SH-SY5Y (cell line): Measurements from ENCODE around the gene RFX5.

Experiments
- GATA2 ChIP-seq: IDR thresholded peaks from 2 replicates; pipeline ENCODE4 v1.6.1; 2011; ENCODE audit warnings: mild to moderate bottlenecking, low read depth, low read length
- GATA3 ChIP-seq: IDR thresholded peaks from 2 replicates; pipeline ENCODE4 v1.6.1; 2011; ENCODE audit warnings: low read depth, mild to moderate bottlenecking, low read length, moderate library complexity

The RFX5 gene

DNA sequence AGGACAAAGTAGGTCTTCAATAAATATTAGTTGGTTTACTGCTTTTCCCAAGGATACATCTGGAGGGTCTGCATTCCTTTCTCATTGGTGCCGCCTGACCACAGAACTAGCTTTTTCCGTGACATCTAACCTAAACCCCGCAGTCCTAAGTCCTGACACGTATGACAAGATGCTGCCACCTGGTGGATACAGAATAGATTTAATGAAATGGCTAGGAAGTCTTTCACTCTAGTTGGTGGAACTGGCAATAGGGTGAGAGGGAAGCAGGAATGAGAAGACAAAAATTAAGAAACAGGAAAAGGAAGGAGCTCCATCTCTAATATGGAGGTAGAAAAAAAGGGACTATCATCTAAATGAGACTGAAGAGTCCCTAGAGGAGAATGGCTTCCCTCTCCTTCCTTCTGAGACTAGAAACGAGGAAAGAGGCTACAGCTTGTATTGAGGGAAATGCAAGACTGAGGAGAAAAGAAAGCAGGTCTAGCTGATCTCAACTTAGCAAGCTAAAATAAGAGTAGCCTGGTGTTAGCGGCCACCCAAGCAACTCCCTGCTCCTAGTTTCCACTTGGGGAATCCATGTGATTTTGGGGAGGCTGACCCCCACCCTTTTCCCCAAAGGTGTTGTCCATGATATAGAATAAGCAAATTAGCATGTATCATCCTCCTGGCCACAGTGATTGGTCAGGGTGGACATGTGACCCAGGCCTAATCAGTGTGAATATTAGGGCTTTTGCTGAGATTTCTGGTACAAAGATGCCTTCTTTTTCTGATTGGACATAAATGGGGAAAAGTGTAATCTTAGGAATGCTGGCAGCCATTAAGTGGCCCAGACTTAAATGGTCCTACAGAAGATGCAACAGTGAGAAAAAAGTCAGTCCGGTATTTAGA, 5.9 kb downstream of the RFX5 start:
- TF ChIP-seq GATA2 (no peak), GATA3 (no peak)

DNA sequence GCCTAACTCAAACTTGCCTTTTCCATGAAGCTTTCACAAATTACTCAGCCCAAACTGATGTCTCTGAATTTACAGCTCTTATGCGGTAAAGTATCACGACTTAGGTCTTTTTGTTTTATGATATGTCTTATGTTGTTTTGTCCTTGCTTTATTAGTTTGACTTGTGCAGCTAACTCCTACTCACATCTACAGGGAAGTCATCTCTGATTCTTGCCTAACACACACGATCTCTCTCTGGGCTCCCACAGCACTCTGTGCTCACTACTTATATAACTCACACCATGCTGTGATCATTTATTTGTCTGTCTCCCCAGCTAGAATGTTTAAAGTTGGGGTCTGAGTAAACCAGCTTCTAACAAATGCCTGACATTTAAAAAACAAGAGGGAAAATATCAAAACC, 10.5 kb downstream of the RFX5 start:
- TF ChIP-seq GATA3: no peak
- TF ChIP-seq GATA2: no peak

DNA sequence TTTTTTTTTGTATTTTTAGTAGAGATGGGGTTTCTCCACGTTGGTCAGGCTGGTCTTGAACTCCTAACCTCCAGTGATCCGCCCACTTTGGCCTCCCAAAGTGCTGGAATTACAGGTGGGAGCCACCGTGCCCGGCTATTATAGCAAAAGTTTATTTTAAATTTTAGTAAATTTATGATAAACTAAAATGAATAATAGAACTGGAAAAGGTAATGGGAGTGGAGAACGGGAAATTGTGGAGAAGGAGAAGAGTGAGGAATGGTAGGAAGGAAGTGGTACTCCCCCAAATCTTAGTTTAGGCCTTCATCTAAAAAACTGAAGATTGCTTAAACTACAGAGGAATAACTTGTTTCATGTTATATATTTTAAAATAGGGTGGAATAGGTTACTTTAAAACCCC, 12.2 kb downstream of the RFX5 start:
- TF ChIP-seq GATA2 (no peak), GATA3 (no peak)

- TF ChIP-seq GATA3: no peak
Measured at GRCh38 chr1:151327903-151328674, 19.0 kb downstream of the RFX5 start.

- no peak for TF ChIP-seq GATA2
- no peak for TF ChIP-seq GATA3
Measured at GRCh38 chr1:151327223-151327902, 19.7 kb downstream of the RFX5 start, which contains the start of gene PI4KB. Gene PI4KB (minus strand): TSS chr1:151327416. CDS start chr1:151316481, 10,935 bp downstream.

GRCh38 chr1:151326619-151327222, 20.3 kb downstream of the RFX5 start:
- TF ChIP-seq GATA3 (no peak), GATA2 (no peak)

DNA sequence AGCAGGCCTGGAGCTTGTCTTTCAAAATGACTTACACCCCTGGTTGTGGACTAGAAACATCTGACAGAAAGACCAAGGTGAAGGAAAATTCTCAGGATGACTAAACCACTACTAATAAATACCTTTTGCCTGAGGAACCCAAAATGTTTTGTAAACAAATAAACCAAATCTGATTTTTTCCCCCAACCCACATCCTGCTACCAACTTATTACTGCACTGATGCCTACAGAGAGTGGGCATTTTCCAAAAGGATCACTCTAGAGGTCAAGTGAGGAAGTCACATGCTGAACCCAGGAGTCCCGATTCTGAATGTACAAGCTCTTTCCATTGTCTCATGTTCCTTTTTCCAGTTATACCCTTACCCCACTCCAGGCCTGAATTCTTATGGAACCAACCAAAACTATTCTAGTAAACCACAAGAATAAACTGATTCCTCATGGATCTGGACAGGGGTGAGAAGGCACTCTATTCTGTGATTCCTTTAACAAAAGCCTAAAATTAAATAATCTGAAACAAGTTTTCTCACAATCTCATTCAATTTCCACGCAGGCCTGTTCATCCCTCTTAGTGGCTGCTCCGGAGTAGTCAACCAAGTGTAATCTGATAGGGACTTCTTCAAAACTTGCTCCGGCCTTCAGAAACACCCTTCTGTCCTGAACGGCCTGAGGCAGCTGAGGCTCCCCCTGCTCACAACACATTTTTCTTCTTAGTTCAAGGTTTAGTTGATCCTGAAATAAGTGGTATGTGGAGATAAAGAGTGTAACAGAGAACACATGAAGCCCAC, 21.2 kb downstream of the RFX5 start:
- no peak for TF ChIP-seq GATA3
- no peak for TF ChIP-seq GATA2

GRCh38 chr1:151325231-151325630, 21.8 kb downstream of the RFX5 start:
- TF ChIP-seq GATA2: no peak
- TF ChIP-seq GATA3: no peak

- no peak for TF ChIP-seq GATA2
- no peak for TF ChIP-seq GATA3
Measured at GRCh38 chr1:151324390-151324930, 22.6 kb downstream of the RFX5 start.

GRCh38 chr1:151318975-151319374, 28.1 kb downstream of the RFX5 start:
- TF ChIP-seq GATA2 (no peak), GATA3 (no peak)

GRCh38 chr1:151315565-151316235, 31.4 kb downstream of the RFX5 start:
- TF ChIP-seq GATA3 (no peak), GATA2 (no peak)

GRCh38 chr1:151314137-151314875, 32.7 kb downstream of the RFX5 start:
- TF ChIP-seq GATA3 (no peak), GATA2 (no peak)
